ENCODE data around the gene TMEM214.
A peak's percentile ranks its signal among the peaks of the same experiment; 100 is the strongest.

Gene TMEM214

DNA sequence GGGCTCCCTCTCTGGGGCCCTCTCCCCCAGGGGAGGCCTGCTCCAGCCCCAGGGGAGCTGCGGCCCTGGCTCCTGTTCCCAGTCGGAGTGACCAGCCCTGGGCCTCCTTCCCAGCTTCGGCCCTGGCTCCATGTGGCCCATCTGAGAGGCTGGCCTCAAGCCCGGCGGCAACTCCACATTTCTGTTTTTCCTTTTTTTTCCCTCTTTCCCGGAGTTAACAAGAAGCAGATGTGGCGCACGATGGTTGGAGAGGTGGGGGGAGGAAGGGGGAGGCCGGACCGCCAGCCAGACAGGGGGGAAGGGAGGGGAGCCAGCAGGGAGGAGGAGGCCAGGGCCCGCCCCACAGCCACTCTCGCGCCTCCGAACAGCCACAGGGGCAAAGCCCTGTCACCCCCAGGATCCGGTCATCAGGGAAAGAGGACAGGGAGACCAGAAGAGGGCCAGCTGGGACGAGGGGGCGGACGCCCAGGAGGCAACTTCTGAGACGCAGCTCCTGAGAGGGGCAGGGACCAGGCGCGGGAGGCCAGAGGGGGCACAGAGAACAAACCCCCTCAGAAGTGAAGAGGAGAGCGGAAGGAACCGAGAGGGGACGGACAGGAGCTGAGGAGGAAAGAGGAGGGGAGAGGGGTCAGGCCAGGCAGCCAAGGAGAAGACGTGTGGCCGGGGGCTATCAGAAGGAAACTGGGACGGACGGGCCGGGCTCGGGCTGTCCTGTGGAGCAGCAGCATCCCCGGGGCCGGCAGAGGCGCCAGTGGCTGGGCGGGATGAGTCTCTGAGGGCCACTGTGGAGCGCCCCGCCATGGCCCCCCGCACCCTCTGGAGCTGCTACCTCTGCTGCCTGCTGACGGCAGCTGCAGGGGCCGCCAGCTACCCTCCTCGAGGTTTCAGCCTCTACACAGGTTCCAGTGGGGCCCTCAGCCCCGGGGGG is 45.8 kb downstream of the TMEM214 start, which contains the start of gene EMILIN1:
Gene EMILIN1, plus strand, starts transcription at position 349 of the 928 bp plus-strand sequence. Its CDS starts 451 bp downstream, at position 800.
- DNase-seq (ENCODE audit: extremely low read depth, low read depth) = peak; percentile 94
- peak within 1 kb of the TSS; percentile 93 for H3K4me3 ChIP-seq (replicated peaks; ENCODE audit: low read depth, low read length)
- TF ChIP-seq, protein P1, sequence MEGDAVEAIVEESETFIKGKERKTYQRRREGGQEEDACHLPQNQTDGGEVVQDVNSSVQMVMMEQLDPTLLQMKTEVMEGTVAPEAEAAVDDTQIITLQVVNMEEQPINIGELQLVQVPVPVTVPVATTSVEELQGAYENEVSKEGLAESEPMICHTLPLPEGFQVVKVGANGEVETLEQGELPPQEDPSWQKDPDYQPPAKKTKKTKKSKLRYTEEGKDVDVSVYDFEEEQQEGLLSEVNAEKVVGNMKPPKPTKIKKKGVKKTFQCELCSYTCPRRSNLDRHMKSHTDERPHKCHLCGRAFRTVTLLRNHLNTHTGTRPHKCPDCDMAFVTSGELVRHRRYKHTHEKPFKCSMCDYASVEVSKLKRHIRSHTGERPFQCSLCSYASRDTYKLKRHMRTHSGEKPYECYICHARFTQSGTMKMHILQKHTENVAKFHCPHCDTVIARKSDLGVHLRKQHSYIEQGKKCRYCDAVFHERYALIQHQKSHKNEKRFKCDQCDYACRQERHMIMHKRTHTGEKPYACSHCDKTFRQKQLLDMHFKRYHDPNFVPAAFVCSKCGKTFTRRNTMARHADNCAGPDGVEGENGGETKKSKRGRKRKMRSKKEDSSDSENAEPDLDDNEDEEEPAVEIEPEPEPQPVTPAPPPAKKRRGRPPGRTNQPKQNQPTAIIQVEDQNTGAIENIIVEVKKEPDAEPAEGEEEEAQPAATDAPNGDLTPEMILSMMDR (IDR thresholded peaks at IDR 0.05; ENCODE audit: low read depth, low read length, missing control alignments) = no peak

DNA sequence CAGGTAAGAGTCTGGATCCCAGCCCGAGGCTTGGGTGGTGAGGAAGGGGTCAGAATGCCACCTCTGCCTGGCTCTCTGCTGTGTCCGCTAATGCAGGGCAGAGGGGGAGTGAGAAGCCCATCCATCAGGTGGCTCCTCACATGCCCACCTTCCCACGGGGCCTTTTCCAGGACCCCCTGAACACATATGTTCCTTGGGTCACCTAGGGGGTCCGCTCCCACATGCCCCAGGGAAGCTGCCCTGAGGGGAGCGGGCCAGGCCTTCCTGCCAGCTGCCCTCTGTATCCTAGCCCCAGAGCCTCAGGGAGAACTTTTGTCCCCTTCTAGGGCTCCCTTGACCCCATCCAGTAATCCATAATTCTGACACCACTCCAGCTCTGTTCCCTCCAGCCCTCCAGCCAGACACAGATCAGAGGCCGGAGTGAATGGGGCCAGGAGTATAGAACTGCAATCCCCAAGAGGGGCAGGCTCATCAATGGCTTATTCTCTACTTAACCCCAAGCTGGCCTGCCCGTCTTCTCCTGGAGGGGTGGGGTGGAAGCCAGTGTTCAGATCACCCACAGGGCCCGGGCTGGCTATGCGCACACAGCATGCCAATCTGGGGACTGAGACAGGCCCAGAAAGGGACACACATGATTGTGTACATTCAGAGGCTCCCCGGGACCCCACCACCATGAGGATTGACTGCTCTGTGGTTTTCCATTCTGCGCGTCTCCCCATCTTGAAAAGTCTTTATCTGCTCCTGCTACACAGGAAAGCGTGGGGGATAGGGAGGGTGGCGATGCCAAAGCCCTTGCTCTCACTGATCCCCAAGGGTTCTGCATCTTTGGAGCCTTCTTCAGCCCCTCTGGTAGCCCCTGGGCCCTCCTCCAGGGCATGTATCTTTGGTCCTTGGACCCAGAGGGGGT is 46.7 kb downstream of the TMEM214 start:
- DNase-seq (ENCODE audit: extremely low read depth, low read depth) = no peak
- TF ChIP-seq, protein P1 (IDR thresholded peaks at IDR 0.05; ENCODE audit: low read depth, low read length, missing control alignments) = no peak
- peak overlapping the region; percentile 93 for H3K4me3 ChIP-seq (replicated peaks; ENCODE audit: low read depth, low read length)

DNA sequence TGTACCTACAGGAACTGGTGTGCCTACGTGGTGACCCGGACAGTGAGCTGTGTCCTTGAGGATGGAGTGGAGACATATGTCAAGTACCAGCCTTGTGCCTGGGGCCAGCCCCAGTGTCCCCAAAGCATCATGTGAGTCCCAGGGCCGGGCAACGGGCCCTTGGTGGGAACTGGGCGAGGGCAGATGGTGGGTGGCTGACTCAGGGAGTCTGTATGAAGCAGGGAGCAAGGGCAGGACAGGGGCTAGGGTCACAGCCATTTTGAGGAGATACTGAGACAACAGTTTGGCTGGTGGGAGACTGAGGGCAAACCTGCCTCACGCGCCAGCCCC is 47.3 kb downstream of the TMEM214 start:
- TF ChIP-seq, protein P1 (IDR thresholded peaks at IDR 0.05; ENCODE audit: low read depth, low read length, missing control alignments) = no peak
- no peak for DNase-seq (ENCODE audit: extremely low read depth, low read depth)
- H3K4me3 ChIP-seq (replicated peaks; ENCODE audit: low read depth, low read length) = peak overlapping the region; percentile 93

DNA sequence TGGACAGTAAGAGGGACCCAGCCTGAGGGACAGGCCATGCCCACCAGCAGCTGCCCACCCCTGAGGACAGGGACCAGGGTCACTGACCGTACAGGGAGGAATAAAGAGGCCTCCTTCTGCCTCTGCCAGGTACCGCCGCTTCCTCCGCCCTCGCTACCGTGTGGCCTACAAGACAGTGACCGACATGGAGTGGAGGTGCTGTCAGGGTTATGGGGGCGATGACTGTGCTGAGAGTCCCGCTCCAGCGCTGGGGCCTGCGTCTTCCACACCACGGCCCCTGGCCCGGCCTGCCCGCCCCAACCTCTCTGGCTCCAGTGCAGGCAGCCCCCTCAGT is 47.8 kb downstream of the TMEM214 start:
- peak overlapping the region; percentile 93 for H3K4me3 ChIP-seq (replicated peaks; ENCODE audit: low read depth, low read length)
- no peak for DNase-seq (ENCODE audit: extremely low read depth, low read depth)
- TF ChIP-seq, protein P1 (IDR thresholded peaks at IDR 0.05; ENCODE audit: low read depth, low read length, missing control alignments) = no peak

DNA sequence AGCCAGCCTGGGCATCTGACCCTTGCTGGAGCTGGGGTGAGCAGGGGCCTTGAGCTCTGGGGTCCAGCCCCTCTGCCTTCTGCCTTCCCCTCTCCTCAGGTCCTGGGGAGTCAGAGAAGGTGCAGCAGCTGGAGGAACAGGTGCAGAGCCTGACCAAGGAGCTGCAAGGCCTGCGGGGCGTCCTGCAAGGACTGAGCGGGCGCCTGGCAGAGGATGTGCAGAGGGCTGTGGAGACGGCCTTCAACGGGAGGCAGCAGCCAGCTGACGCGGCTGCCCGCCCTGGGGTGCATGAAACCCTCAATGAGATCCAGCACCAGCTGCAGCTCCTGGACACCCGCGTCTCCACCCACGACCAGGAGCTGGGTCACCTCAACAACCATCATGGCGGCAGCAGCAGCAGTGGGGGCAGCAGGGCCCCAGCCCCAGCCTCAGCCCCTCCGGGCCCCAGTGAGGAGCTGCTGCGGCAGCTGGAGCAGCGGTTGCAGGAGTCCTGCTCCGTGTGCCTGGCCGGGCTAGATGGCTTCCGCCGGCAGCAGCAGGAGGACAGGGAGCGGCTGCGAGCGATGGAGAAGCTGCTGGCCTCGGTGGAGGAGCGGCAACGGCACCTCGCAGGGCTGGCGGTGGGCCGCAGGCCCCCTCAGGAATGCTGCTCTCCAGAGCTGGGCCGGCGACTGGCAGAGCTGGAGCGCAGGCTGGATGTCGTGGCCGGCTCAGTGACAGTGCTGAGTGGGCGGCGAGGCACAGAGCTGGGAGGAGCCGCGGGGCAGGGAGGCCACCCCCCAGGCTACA is 49.4 kb downstream of the TMEM214 start:
- TF ChIP-seq, protein P1 (IDR thresholded peaks at IDR 0.05; ENCODE audit: low read depth, low read length, missing control alignments) = no peak
- DNase-seq (ENCODE audit: extremely low read depth, low read depth) = no peak
- H3K4me3 ChIP-seq (replicated peaks; ENCODE audit: low read depth, low read length) = no peak overlapping the region

DNA sequence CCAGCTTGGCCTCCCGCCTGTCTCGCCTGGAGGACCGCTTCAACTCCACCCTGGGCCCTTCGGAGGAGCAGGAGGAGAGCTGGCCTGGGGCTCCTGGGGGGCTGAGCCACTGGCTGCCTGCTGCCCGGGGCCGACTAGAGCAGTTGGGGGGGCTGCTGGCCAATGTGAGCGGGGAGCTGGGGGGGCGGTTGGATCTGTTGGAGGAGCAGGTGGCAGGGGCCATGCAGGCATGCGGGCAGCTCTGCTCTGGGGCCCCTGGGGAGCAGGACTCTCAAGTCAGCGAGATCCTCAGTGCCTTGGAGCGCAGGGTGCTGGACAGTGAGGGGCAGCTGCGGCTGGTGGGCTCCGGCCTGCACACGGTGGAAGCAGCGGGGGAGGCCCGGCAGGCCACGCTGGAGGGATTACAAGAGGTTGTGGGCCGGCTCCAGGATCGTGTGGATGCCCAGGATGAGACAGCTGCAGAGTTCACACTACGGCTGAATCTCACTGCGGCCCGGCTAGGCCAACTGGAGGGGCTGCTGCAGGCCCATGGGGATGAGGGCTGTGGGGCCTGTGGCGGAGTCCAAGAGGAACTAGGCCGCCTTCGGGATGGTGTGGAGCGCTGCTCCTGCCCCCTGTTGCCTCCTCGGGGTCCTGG is 50.1 kb downstream of the TMEM214 start:
- TF ChIP-seq, protein P1 (IDR thresholded peaks at IDR 0.05; ENCODE audit: low read depth, low read length, missing control alignments) = no peak
- H3K4me3 ChIP-seq (replicated peaks; ENCODE audit: low read depth, low read length) = no peak overlapping the region
- DNase-seq (ENCODE audit: extremely low read depth, low read depth) = no peak

Measured in HFF-Myc (cell line).